ENCODE data around the gene PPME1.

GRCh38 chr11:74288161-74288560, 117.1 kb downstream of the PPME1 start:
- TF ChIP-seq CTCF (IDR thresholded peaks at IDR 0.05) (no peak), POLR2A (IDR thresholded peaks at IDR 0.05) (no peak), POLR2AphosphoS5 (IDR thresholded peaks at IDR 0.05) (no peak)
